GM12891 (cell line): Measurements from ENCODE around the gene KCNG2.

Experiments used
- POLR2A ChIP-seq: IDR thresholded peaks from 2 replicates; pipeline ENCODE4 v1.6.1; 2011; ENCODE audit warnings: low read depth, low read length, control low read depth
- POLR2AphosphoS5 ChIP-seq: IDR thresholded peaks from 2 replicates; pipeline ENCODE4 v1.6.1; 2011; ENCODE audit warnings: low read depth, low read length, control low read depth
- TAF1 ChIP-seq: IDR thresholded peaks from 2 replicates; pipeline ENCODE4 v1.6.1; 2011; ENCODE audit warnings: low read depth, low read length, control low read depth

- no peak for TF ChIP-seq TAF1
- no peak for TF ChIP-seq POLR2A
- no peak for TF ChIP-seq POLR2AphosphoS5
These were observed 78.3 kb downstream of the KCNG2 start for GRCh38 chr18:79875931-79876461.
